ENCODE data around the gene KCNT1.

Gene KCNT1

DNA sequence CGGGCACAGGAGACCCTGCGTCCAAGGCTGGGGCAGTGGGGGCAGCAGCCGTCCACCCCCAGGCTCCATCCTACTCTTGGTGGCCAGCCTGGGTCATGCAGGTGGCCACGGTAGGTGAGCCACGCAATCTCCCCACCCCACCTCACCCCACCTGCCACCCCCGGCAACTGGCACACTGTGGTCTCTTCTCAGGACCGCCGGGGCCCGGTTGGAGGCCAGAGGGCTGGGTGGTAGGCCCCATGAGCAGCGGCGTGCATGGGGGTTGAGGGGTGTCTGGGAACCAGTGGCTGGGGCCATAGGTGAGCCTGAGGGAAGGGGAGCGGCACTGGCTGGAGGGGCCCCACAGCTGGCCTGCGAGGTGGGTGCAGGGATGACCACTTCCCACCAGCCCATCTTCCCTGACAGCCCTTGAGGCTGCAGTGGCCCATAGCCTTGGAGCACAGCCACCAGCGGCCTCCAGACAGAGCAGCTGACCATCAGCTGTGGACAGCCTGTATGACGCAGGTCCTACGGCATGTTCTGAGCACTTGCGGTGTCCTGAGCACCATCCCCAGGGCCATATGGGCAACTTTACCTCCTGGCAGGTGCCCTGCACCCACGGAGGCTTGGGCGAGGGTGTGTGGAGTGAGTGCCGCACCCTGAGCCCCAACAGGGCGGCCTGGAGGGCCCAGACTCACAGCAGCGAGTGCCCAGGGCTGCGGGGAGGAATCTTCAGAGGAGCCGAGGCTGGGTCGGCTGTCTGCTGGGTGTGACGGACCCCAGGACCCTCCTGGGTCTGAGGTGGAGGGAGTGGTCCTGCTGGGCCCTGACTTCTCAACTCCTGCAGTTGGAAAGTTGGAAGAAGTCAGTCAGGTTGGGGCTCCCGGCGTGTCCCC lies 47.4 kb downstream of the KCNT1 start:
- no peak for DNase-seq

DNA sequence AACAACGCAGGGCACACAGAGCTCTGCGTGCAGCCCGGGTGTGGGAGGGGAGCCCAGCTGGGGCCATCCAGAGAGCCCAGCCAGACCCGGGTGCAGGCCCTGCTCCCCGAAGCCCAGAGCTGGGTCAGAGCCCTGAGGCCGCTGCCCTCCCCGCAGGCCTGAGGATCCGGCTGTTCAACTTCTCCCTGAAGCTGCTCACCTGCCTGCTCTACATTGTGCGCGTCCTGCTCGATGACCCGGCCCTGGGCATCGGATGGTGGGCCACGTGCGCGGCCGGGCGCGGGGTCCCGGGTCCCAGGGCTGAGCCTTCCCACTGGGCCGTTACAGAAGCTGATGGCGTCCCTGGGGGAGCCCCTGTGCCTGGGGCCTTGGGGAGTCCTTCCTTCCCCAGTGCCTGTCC lies 48.8 kb downstream of the KCNT1 start:
- no peak for DNase-seq

GRCh38 chr9:135751501-135751900 lies 49.5 kb downstream of the KCNT1 start:
- no peak for DNase-seq

DNA sequence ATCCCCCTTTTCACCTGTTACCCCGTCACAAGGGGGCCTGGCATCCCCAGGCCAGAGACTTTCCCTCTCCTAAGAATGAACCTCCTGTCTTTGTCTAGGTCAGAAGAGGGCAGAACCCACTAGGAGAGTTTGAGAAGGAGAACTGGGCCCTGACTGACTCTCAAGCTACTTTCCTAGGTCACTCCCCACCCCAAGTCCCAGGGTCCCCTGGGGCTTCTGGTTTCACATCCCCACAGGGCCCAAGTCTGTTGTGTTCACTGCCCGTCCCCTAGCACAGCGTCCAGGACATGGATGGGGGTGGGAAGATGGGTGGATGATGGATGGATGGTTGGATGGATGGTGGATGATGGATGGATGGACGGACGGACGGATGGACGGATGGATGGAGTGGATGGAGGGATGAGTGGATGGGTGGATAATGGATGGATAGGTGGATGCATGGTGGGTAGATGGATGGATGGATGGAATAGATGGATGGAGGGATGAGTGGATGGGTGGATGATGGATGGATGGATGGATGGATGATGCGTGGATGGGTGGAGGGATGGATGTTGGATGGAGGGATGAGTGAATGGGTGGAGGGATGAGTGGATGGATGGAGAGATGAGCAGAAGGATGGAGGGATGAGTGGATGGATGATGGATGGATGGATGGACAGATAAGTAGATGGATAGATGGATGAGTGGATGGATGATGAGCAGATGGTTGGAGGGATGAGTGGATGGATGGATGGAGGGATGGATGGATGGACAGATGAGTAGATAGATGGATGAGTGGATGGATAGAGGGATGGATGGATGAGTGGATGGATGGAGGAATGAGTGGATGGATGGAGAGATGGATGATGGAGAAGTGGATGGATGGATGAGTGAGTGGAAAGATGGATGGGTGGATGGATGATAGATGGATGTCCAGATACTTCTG lies 50.6 kb downstream of the KCNT1 start:
- DNase-seq, result no peak

DNA sequence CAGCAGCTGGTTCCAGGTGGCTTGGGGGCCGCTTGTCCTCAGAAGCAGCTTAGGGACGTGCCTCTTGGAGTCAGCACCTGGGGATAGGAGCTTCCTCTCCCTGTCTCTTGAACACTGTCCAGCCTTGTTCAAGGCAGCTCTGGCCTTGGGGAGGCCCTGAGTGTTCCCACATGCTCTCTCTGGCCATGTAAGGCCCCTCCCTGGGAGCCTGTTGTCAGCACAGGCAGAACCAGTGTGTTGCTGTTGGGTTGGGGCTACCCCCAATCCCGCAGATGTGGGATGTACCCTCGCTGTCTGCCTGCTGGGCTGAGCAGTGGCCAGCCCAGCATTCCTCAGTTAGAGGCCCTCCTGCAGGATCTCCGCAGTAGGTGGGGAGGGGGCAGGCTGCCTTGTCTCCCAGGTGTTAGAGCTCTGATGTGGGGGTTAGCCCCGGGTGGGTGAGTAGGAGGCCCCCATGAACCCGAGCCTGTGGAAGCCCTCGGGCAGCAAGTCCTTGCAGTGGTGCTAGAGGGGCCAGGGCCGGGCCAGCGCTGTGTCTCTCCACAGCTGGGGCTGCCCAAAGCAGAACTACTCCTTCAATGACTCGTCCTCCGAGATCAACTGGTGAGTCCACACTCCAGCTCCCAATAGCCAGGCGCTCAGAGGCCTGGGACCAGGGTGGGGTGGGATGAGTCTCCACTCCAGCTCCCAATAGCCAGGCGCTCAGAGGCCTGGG lies 51.6 kb downstream of the KCNT1 start:
- no peak for DNase-seq

GRCh38 chr9:135756576-135756975 lies 54.6 kb downstream of the KCNT1 start:
- DNase-seq, result no peak

DNA sequence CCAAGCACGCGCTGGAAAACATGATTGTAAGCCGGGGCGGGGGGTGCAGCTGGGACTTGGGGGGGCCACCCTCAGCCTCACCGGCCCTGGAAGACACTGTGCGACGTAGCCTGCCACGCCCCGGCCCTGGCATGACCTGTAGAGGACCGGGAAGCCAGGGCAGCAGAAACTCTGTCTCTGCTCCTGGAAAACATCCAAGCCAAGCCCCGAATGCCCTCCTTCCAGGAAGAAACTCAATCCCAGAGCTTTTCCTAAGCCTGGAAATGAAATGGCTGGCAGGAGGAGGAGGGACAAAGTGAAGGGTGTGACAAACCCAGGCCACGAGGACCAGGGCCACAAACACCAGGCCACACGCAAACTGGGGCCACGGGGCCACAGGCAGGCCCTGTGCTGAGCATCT lies 55.4 kb downstream of the KCNT1 start:
- DNase-seq, result no peak

DNA sequence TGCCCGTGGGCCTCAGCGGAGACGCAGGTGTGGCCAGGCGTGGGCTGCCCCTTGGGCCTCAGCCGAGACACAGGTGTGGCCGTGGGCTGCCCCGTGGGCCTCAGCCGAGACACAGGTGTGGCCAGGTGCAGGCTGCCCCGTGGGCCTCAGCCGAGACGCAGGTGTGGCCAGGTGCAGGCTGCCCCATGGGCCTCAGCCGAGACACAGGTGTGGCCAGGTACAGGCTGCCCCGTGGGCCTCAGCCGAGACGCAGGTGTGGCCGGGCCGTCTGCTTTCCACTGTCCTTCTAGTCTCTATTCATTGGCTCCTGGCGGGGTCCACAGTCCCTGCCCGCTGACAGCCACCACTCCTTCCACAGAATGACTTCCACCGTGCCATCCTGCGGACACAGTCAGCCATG lies 56.1 kb downstream of the KCNT1 start:
- DNase-seq, result no peak

DNA sequence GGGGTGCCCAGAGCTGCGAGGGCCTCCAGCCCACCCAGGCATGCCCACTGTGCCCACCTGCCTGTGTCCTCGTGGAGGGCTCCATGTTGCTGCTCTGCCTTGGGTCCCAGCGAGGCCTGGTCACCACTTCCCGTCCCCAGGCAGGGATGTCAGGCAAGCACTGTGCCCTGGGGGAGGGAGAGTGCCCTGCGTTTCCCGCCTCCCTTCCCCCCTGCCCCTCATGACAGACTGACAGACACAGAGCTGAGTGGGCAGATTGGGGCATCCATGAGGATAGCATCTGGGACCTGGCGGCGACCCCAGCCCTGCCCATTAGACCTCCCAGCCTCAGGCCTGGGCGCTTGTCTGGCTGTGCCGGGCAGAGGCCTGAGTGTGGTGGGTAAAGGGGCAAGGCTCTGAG lies 56.9 kb downstream of the KCNT1 start:
- DNase-seq, result no peak

DNA sequence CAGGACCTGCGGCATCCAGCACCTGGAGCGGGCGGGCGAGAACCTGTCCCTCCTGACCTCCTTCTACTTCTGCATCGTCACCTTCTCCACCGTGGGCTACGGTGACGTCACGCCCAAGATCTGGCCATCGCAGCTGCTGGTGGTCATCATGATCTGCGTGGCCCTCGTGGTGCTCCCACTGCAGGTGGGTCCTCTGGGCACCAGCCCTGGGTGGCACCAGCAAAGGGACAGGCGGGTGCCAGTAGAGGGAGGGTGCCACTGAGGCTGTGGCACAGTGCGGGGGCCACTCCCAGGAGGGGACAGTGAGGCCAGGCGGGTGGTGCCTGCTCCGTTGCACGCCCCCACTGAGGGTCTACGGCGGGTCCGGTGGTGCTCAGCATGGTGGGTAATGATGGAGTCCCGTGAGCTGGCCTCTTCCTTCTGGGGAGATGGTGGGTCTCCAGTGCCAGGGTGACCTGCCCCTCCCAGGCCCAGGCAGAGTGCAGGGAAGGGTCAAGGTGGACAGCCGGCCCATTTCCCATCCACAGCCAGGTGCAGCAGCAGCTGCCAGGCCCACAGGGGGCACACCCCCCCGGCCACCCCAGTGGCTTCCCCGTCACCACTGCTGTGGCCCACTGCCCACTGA lies 57.8 kb downstream of the KCNT1 start:
- no peak for DNase-seq

DNA sequence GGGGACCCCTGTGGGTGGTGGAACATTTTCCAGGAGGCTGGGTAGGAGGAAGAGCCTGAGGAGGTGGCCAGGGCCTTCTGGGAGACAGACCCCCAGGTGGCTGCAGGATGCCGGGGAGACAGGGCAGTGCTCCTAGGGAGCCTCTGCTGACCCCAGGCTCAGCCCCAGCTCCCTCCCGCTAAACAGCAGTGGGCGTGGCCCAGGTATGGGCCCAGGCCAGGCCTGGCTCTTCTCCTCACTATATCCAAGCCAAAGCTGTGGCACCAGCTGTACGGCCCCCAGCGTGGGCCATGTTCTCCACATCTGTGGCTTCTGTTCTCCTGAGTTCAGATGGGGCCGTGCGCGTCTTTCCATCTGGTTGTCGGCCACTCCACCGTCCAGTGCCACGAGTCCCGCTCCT lies 58.5 kb downstream of the KCNT1 start:
- no peak for DNase-seq

- DNase-seq, result no peak
Observed at GRCh38 chr9:135761150-135761844, 59.3 kb downstream of the KCNT1 start.

DNA sequence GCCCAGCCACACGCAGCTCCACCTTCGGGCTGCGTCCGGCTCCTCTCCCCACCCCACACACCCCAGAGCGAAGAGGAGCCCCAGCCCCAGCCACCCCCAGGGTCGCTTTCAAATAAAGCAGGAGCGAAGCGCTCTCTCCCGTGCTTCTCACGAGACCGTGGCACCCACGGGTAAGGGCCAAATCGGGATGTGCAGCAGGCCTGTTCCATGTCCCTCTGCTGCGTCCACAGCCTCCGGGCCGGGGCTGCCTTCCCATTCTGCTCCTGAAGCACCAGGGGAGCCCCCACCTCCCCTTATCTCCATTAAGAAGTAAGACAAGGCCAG lies 59.8 kb downstream of the KCNT1 start:
- no peak for DNase-seq

- no peak for DNase-seq
Observed at GRCh38 chr9:135762921-135763320, 60.9 kb downstream of the KCNT1 start.

- DNase-seq, result no peak
Observed at GRCh38 chr9:135763716-135764446, 61.9 kb downstream of the KCNT1 start.

DNA sequence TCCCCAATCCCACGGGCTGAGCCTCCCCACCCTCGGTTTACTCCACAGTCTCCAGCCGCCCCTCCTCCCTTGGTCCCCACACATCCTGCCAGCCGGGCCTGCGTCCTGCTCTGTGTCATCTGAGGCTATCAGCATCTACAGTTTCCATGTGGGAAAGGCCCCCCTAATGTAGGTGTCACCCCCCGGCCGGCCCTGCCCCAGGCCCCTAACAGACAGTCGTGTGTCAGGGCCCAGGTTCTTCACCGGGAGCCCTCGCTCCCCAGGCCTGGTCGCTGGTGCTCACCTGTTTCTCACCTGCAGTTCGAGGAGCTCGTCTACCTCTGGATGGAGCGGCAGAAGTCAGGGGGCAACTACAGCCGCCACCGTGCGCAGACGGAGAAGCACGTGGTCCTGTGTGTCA lies 62.7 kb downstream of the KCNT1 start:
- no peak for DNase-seq

DNA sequence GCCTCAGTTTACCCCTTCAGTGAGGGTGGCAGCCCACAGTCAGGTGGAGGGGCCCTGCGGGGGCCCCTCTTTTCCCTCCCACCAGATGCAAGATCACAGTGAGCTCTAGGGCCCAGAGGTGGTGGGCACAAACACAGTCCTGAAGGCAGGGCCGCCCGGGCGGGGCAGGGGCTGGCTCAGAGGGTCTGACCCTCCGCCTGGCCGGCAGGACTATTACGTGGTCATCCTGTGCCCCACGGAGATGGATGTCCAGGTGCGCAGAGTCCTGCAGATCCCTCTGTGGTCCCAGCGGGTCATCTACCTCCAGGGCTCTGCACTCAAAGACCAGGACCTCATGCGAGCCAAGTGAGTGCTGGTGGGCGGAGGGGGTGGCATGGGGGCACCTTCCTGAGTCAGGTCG lies 63.4 kb downstream of the KCNT1 start:
- no peak for DNase-seq

DNA sequence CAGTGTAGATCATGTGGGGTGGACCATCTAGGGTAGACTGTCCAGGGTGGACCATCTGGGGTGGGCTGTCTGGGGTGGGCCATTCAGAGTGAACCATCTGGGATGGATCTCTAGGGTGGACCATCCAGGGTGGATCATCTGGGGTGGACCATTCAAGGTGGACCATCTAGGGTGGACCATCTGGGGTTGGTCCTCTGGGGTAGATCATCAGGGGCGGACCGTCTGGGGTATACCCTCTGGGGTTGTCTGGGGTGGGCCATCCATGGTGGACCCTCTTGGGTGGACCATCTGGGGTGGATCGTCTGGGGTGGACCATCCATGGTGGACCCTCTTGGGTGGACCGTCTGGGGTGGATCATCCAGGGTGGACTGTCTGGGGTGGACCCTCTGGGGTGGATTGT lies 64.3 kb downstream of the KCNT1 start:
- no peak for DNase-seq

DNA sequence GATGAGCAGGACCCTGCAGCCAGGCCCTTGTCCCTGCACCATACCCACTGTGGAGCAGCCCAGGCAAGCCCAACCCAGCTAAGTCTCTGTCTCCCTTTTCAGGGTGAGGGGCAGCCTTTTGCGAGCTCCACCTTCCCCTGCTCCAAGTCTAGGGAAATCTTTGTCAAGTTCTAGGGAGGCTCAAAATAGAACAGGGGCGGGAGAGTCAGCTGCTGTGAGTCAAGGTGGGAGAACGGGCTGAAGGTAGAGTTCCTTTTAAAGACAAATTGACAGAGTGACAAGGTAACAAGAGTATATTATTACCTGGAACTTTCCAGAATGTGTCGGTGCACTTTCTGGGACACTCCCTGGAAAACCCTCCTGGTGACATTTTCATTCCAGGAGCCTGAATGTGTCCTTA lies 64.7 kb downstream of the KCNT1 start:
- DNase-seq, result no peak

DNA sequence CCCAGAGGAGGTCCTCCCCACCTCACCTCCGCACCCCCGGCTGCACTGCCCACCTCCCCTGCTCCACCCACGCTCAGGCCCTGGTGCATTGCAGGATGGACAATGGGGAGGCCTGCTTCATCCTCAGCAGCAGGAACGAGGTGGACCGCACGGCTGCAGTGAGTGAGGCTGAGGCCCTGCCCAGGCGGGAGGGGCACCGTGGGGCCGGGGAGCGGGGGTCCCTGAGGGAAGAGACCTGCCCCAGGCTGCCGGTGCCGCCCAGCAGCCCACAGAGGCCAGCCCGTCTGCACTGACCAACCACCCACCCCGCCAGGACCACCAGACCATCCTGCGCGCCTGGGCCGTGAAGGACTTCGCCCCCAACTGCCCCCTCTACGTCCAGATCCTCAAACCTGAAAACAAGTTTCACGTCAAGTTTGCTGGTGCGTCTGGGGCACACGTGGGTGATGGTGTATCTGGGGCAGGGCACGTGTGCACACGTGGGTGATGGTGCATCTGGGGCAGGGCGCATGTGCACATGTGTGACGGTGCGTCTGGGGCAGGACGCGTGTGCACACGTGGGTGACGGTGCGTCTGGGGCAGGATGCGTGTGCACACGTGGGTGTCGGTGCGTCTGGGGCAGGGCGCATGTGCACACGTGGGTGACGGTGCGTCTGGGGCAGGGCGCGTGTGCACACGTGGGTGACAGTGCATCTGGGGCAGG lies 66.7 kb downstream of the KCNT1 start:
- DNase-seq, result no peak

Measured in DMS79 treated with DMSO at 0.1 percent for 48 hours (cell line).